Caco-2 (cell line): ENCODE measurements around the gene NUDT16L1. TPM values are rescaled to one million over a fixed set of nuclear protein-coding genes. Genes with fewer than 3 reads are reported as not detected.
A peak's percentile ranks its signal among the peaks of the same experiment; 100 is the strongest.

ENCODE experiments used
- BruUV-seq: library from RNA; stranded (reverse); fragments of 400-500 nt; replicated peaks from 2 replicates; lab custom pipeline; 2021; lab: Mats Ljungman, UMichigan
- CTCF ChIA-PET: fragments of 300-600 bp; sonication (Branson Sonifier 250); formaldehyde crosslinking; loops from one replicate; lab custom pipeline; 2022; ENCODE audit warnings: antibody characterized with exemption; lab: Charles Lee
- POLR2A ChIA-PET: fragments of 300-600 bp; sonication (Branson Sonifier 250); formaldehyde crosslinking; loops from one replicate; lab custom pipeline; 2022; ENCODE audit warnings: antibody characterized with exemption; lab: Charles Lee
- DNase-seq, 2 experiments: peaks; one replicate each; pipeline versions ENCODE4 v3.0.0 to v3.0.0-alpha.2; 2020 to 2022
- H3K27me3 ChIP-seq: replicated peaks from 2 replicates; pipeline ENCODE4 v1.6.0; 2011; ENCODE audit warnings: low read length; ENCODE audit not compliant: control insufficient read depth, insufficient read depth
- H3K36me3 ChIP-seq: 2 replicates; pipeline ENCODE4 v1.5.1; 2011; ENCODE audit warnings: low read length; ENCODE audit not compliant: control insufficient read depth, insufficient read depth
- H3K4me1 ChIP-seq: fragments of 250-450 bp; sonication (Bioruptor Pico); 2 replicates; pipeline ENCODE4 v1.5.1; 2020; ENCODE audit warnings: mild to moderate bottlenecking
- H3K4me3 ChIP-seq: 2 replicates; pipeline ENCODE4 v1.5.1; 2011; ENCODE audit warnings: low read depth, mild to moderate bottlenecking, control low read depth, low read length
- H3K9me3 ChIP-seq: fragments of 250-450 bp; sonication (Bioruptor Pico); 2 replicates; pipeline ENCODE4 v1.5.1; 2020; ENCODE audit warnings: mild to moderate bottlenecking, moderate library complexity
- H3K27ac Mint-ChIP-seq: one replicate; pipeline ENCODE4 v1.8.0; 2022; ENCODE audit warnings: mixed read lengths; ENCODE audit not compliant: unreplicated experiment
- H3K27me3 Mint-ChIP-seq: one replicate; pipeline ENCODE4 v1.8.0; 2022; ENCODE audit warnings: mixed read lengths; ENCODE audit not compliant: insufficient read depth, unreplicated experiment
- H3K36me3 Mint-ChIP-seq: one replicate; pipeline ENCODE4 v1.8.0; 2022; ENCODE audit warnings: mild to moderate bottlenecking, mixed read lengths; ENCODE audit not compliant: insufficient read depth, unreplicated experiment
- H3K4me1 Mint-ChIP-seq: one replicate; pipeline ENCODE4 v1.8.0; 2022; ENCODE audit warnings: low read depth, mixed read lengths; ENCODE audit not compliant: unreplicated experiment
- H3K4me3 Mint-ChIP-seq: one replicate; pipeline ENCODE4 v1.8.0; 2022; ENCODE audit warnings: mild to moderate bottlenecking, moderate library complexity, mixed read lengths; ENCODE audit not compliant: unreplicated experiment
- H3K9me3 Mint-ChIP-seq: one replicate; pipeline ENCODE4 v1.8.0; 2022; ENCODE audit warnings: mixed read lengths; ENCODE audit not compliant: unreplicated experiment
- CTCF ChIP-seq, 2 experiments: fragments of 200-600 bp in 1 of 2; IDR thresholded peaks; 1 replicate in 1 of 2; 2 replicates in 1 of 2; pipeline versions ENCODE4 v1.5.1 to v1.8.0; 2011 to 2022; ENCODE audit warnings: antibody characterized with exemption in 1 of 2, control low read depth in 1 of 2, inconsistent platforms in 1 of 2, low read depth in 1 of 2, low read length in 1 of 2, mild to moderate bottlenecking in 1 of 2, moderate library complexity in 1 of 2; ENCODE audit not compliant: insufficient read depth in 1 of 2, severe bottlenecking in 1 of 2, unreplicated experiment in 1 of 2
- intact Hi-C: fragments of 100-400 bp; cut with micrococcal nuclease; formaldehyde crosslinking; loops from one replicate; pipeline ENCODE4 v1.10.0; 2022; ENCODE audit not compliant: unreplicated experiment
- total RNA-seq: library from RNA; stranded (reverse); gene quantifications from 2 replicates; pipeline ENCODE4 v1.2.3, GENCODE V29; 2022

NUDT16L1 gene
- total RNA-seq, 1 experiment from 2014 or later = 31.3 TPM

- Mint-ChIP-seq H3K4me3 (no peak overlapping the region), H3K27ac (no peak overlapping the region), H3K9me3 (no peaks in the 10 kb centered on the region), H3K36me3 (peaks cover 27% of the 10 kb centered on the region), H3K27me3 (no peaks in the 10 kb centered on the region), H3K4me1 (no peaks in the 10 kb centered on the region)
- no TSS peak for BruUV-seq
- intact Hi-C loops = no loop called here
- Histone ChIP-seq H3K4me3 (no peak overlapping the region), H3K36me3 (peaks cover 1% of the 10 kb centered on the region; the same call in 1 of the 2 replicates), H3K27me3 (no peaks in the 10 kb centered on the region), H3K9me3 (no peaks in the 10 kb centered on the region), H3K4me1 (peaks cover 13% of the 10 kb centered on the region; the same call in 1 of the 2 replicates)
- TF ChIP-seq CTCF (IDR thresholded peaks at IDR 0.05; ENCODE audit: insufficient read depth in 1 of 2, low read depth in 1 of 2, low read length in 1 of 2, severe bottlenecking in 1 of 2, unreplicated experiment in 1 of 2) = no peak
- CTCF ChIA-PET = no interaction called here
- POLR2A ChIA-PET = no interaction called here
- DNase-seq = no peak
Observed at GRCh38 chr16:4667203-4667963, 26.0 kb upstream of the NUDT16L1 start.

GRCh38 chr16:4668313-4668960, 24.9 kb upstream of the NUDT16L1 start:
- peaks cover 29% of the 10 kb centered on the region for H3K36me3 Mint-ChIP-seq
- CTCF ChIA-PET = no interaction called here

More at GRCh38 chr16:4668313-4668960, 24.9 kb upstream of the NUDT16L1 start:
- TSS peak; percentile 37 for BruUV-seq
- Histone ChIP-seq H3K36me3 (peaks cover 1% of the 10 kb centered on the region; the same call in 1 of the 2 replicates), H3K27me3 (no peaks in the 10 kb centered on the region), H3K9me3 (no peaks in the 10 kb centered on the region), H3K4me3 (no peak overlapping the region), H3K4me1 (peaks cover 13% of the 10 kb centered on the region; the same call in 1 of the 2 replicates)
- H3K4me1 Mint-ChIP-seq = no peaks in the 10 kb centered on the region
- H3K27ac Mint-ChIP-seq = no peak overlapping the region
- H3K4me3 Mint-ChIP-seq = no peak overlapping the region
- no peak for TF ChIP-seq CTCF (IDR thresholded peaks at IDR 0.05; ENCODE audit: insufficient read depth in 1 of 2, low read depth in 1 of 2, low read length in 1 of 2, severe bottlenecking in 1 of 2, unreplicated experiment in 1 of 2)
- POLR2A ChIA-PET = interaction anchor here (0.6 kb wide), 1 partner anchor 50 kb away, joined by 3 read pairs; no protein-coding TSS in a partner anchor
- no peak for DNase-seq
- no peaks in the 10 kb centered on the region for H3K27me3 Mint-ChIP-seq
- no peaks in the 10 kb centered on the region for H3K9me3 Mint-ChIP-seq
- intact Hi-C loops = no loop called here
